Measurements from ENCODE around the gene USP17L5.
"Not testable (repeated sequence)": the region's sequence is repeated elsewhere in the genome, so short reads cannot be mapped to it uniquely, and the experiment has no call there.

USP17L5 gene

GRCh38 chr4:9389001-9389400, 49.8 kb downstream of the USP17L5 start:
- not testable (repeated sequence) for H3K27ac ChIP-seq (ENCODE audit: low read depth, low read length); H3K4me1 ChIP-seq (ENCODE audit: control insufficient read depth, insufficient read depth, low read length); H3K9ac ChIP-seq (ENCODE audit: low read length); H3K36me3 ChIP-seq (ENCODE audit: control insufficient read depth, insufficient read depth, low read length); H3K27me3 ChIP-seq (ENCODE audit: control insufficient read depth, insufficient read depth, low read length); H3K4me3 ChIP-seq (ENCODE audit: low read length)
